Measurements from ENCODE around the gene SEL1L2. TPM values are rescaled to one million over a fixed set of nuclear protein-coding genes. Genes with fewer than 3 reads are reported as not detected.

The SEL1L2 gene
- total RNA-seq, 1 donor from 2014 or later = not detected

DNA sequence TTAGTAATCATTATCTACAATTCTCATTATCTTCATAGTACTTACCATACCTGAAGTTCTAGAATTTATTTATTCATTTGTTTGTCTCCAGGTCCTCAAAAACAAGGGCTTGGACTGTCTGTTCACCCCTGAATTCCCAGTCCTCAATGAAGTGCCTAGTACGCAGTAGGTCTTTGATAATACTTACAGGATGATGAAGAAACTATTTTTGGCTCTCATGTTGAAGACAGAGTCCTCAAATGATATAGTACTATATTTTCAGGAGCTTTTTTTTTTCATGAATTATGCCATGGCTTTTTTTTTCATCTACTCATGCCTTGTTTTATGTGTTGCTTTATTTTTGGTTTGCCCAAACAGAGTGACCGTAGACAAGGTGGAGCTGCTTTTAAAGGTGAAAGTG lies 139.1 kb downstream of the SEL1L2 start:
- H3K4me1 Mint-ChIP-seq (ENCODE audit: unreplicated experiment) = no peaks in the 10 kb centered on the region
- H3K27ac Mint-ChIP-seq (ENCODE audit: unreplicated experiment) = no peak overlapping the region
- TF ChIP-seq, protein P1, sequence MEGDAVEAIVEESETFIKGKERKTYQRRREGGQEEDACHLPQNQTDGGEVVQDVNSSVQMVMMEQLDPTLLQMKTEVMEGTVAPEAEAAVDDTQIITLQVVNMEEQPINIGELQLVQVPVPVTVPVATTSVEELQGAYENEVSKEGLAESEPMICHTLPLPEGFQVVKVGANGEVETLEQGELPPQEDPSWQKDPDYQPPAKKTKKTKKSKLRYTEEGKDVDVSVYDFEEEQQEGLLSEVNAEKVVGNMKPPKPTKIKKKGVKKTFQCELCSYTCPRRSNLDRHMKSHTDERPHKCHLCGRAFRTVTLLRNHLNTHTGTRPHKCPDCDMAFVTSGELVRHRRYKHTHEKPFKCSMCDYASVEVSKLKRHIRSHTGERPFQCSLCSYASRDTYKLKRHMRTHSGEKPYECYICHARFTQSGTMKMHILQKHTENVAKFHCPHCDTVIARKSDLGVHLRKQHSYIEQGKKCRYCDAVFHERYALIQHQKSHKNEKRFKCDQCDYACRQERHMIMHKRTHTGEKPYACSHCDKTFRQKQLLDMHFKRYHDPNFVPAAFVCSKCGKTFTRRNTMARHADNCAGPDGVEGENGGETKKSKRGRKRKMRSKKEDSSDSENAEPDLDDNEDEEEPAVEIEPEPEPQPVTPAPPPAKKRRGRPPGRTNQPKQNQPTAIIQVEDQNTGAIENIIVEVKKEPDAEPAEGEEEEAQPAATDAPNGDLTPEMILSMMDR (IDR thresholded peaks at IDR 0.05) = no peak

DNA sequence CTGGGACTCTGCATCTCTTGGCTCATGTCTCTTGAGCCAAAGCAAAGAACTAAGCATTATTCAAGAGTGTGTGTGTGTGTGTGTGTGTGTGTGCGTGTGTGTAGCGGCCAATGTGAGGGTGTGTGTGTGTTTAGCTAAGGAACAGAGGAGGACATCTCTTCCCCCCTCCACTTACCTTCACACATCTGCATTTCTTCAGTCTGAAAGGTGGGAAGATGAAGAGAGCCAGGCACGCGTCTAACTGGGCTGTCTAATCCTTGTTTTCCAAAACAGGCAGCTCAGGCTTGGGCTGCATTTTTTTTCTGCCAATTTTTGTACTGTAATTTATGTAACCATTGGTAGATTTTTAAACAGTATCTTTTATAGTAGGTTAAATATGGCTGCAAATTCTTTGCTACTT lies 146.1 kb downstream of the SEL1L2 start:
- Mint-ChIP-seq H3K4me3 (ENCODE audit: unreplicated experiment) (no peak overlapping the region), H3K27ac (ENCODE audit: unreplicated experiment) (no peak overlapping the region), H3K9me3 (ENCODE audit: unreplicated experiment) (no peaks in the 10 kb centered on the region), H3K36me3 (ENCODE audit: unreplicated experiment) (no peaks in the 10 kb centered on the region), H3K4me1 (ENCODE audit: unreplicated experiment) (no peaks in the 10 kb centered on the region), H3K27me3 (ENCODE audit: unreplicated experiment) (no peaks in the 10 kb centered on the region)
- TF ChIP-seq, protein P1 (IDR thresholded peaks at IDR 0.05) = no peak
- DNase-seq (ENCODE audit: extremely low spot score, unreplicated experiment) = no peak

More for the DNA sequence above, 139.1 kb downstream of the SEL1L2 start:
- H3K4me3 Mint-ChIP-seq (ENCODE audit: unreplicated experiment) = no peak overlapping the region
- no peak for DNase-seq (ENCODE audit: extremely low spot score, unreplicated experiment)
- peaks cover 6% of the 10 kb centered on the region for H3K27me3 Mint-ChIP-seq (ENCODE audit: unreplicated experiment)
- H3K36me3 Mint-ChIP-seq (ENCODE audit: unreplicated experiment) = no peaks in the 10 kb centered on the region
- no peaks in the 10 kb centered on the region for H3K9me3 Mint-ChIP-seq (ENCODE audit: unreplicated experiment)

- Mint-ChIP-seq H3K9me3 (ENCODE audit: unreplicated experiment) (no peaks in the 10 kb centered on the region), H3K36me3 (ENCODE audit: unreplicated experiment) (no peaks in the 10 kb centered on the region), H3K4me1 (ENCODE audit: unreplicated experiment) (no peaks in the 10 kb centered on the region), H3K27me3 (ENCODE audit: unreplicated experiment) (peaks cover 5% of the 10 kb centered on the region), H3K27ac (ENCODE audit: unreplicated experiment) (no peak overlapping the region), H3K4me3 (ENCODE audit: unreplicated experiment) (no peak overlapping the region)
- DNase-seq (ENCODE audit: extremely low spot score, unreplicated experiment) = no peak
- TF ChIP-seq, protein P1 (IDR thresholded peaks at IDR 0.05) = no peak
These were observed 149.2 kb downstream of the SEL1L2 start for GRCh38 chr20:13841206-13841605.

GRCh38 chr20:13840093-13840465 lies 150.3 kb downstream of the SEL1L2 start:
- Mint-ChIP-seq H3K27me3 (ENCODE audit: unreplicated experiment) (peaks cover 6% of the 10 kb centered on the region), H3K4me1 (ENCODE audit: unreplicated experiment) (no peaks in the 10 kb centered on the region), H3K9me3 (ENCODE audit: unreplicated experiment) (no peaks in the 10 kb centered on the region), H3K36me3 (ENCODE audit: unreplicated experiment) (no peaks in the 10 kb centered on the region), H3K27ac (ENCODE audit: unreplicated experiment) (no peak overlapping the region), H3K4me3 (ENCODE audit: unreplicated experiment) (no peak overlapping the region)
- no peak for DNase-seq (ENCODE audit: extremely low spot score, unreplicated experiment)
- TF ChIP-seq, protein P1 (IDR thresholded peaks at IDR 0.05) = no peak

- no peaks in the 10 kb centered on the region for H3K4me1 Mint-ChIP-seq (ENCODE audit: unreplicated experiment)
- H3K9me3 Mint-ChIP-seq (ENCODE audit: unreplicated experiment) = no peaks in the 10 kb centered on the region
- TF ChIP-seq, protein P1 (IDR thresholded peaks at IDR 0.05) = no peak
- no peak overlapping the region for H3K27ac Mint-ChIP-seq (ENCODE audit: unreplicated experiment)
- no peaks in the 10 kb centered on the region for H3K36me3 Mint-ChIP-seq (ENCODE audit: unreplicated experiment)
- H3K4me3 Mint-ChIP-seq (ENCODE audit: unreplicated experiment) = no peak overlapping the region
- peaks cover 6% of the 10 kb centered on the region for H3K27me3 Mint-ChIP-seq (ENCODE audit: unreplicated experiment)
- DNase-seq (ENCODE audit: extremely low spot score, unreplicated experiment) = no peak
These were observed 150.9 kb downstream of the SEL1L2 start for GRCh38 chr20:13839421-13840092.
